CD1c-positive myeloid dendritic cell (primary cell): ENCODE measurements around the gene GRPEL1.
A peak's percentile ranks its signal among the peaks of the same experiment; 100 is the strongest.
"Not testable (repeated sequence)": the region's sequence is repeated elsewhere in the genome, so short reads cannot be mapped to it uniquely, and the experiment has no call there.

Experiments
- DNase-seq: peaks from one replicate; pipeline ENCODE4 v3.0.0-alpha.2; 2016; ENCODE audit errors: extremely low spot score

The GRPEL1 gene

GRCh38 chr4:7092026-7092425 lies 24.2 kb upstream of the GRPEL1 start:
- DNase-seq = no peak

DNA sequence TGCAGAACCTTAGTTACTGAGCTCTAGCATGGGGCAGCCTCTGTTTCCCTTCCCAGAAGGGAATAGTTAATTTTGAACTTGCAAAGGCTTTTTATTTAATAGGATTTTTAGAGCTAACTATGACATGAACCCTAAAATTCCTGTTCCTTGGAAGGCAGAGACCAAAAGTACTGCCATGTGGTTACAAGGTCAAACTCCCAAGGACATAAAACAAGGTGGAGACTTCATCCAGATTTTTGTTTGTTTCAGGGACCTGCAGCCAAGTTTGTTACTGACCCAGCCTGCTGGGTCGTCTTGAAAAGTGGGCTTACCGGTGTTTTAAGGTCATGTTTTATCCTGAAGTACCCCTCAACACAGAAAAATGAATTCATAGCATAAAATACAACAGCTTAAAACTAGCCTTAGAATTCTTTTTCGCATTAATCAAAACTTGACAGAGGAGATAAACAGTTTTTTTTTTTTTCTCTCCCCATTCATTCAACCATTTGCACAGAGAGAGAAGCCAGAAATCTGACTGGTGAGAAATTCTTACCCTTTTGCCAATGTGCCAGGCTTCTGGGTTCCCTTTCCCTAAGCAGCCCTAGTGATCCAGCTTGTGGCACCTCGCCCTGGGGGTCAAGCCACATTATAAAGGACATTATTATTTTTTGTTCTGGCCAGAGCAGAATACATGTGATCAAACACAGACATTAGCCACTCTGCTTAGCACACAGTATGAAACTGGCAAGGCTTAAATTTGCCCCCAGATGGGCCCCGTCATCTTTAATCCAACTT lies 21.5 kb upstream of the GRPEL1 start:
- DNase-seq = no peak

DNA sequence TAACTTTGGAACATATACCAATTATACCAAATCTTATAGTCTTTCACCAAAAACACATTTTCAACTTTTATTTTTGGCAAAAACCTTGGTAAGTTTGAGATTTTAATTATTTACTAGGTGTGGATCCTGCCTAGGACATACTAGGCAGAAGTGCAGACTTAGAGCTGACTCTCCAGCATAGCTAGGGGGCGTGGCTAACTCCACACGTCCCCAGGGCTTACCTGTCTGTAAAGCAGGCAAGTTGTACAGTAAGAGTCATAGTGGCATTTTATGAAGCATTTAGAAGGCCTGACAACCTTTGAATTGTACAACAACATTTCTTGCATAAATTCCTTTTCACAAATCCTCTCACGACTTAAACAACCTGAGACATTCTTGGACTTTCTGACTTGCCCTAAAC lies 19.2 kb upstream of the GRPEL1 start:
- no peak for DNase-seq

DNA sequence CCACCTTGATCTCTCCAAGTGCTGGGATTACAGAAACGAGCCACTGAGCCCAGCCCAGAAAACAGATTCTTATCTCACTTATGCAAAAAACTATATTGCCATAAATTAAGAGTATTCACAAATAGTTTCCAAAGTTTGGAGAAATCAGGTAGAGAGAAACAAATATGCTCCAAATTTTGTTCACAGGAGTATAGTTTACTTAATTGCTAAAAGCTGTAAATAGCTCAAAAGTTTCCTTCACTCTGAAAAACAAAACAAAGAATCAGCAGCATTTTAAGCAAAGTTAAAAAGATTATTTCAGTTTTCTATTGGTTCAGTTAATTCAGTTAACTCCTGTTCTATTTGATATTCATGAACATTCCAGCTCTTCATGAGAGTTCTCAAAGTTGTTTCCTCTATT lies 18.5 kb upstream of the GRPEL1 start:
- no peak for DNase-seq

- not testable (repeated sequence) for DNase-seq
Observed at GRCh38 chr4:7084564-7084961, 16.7 kb upstream of the GRPEL1 start.

DNA sequence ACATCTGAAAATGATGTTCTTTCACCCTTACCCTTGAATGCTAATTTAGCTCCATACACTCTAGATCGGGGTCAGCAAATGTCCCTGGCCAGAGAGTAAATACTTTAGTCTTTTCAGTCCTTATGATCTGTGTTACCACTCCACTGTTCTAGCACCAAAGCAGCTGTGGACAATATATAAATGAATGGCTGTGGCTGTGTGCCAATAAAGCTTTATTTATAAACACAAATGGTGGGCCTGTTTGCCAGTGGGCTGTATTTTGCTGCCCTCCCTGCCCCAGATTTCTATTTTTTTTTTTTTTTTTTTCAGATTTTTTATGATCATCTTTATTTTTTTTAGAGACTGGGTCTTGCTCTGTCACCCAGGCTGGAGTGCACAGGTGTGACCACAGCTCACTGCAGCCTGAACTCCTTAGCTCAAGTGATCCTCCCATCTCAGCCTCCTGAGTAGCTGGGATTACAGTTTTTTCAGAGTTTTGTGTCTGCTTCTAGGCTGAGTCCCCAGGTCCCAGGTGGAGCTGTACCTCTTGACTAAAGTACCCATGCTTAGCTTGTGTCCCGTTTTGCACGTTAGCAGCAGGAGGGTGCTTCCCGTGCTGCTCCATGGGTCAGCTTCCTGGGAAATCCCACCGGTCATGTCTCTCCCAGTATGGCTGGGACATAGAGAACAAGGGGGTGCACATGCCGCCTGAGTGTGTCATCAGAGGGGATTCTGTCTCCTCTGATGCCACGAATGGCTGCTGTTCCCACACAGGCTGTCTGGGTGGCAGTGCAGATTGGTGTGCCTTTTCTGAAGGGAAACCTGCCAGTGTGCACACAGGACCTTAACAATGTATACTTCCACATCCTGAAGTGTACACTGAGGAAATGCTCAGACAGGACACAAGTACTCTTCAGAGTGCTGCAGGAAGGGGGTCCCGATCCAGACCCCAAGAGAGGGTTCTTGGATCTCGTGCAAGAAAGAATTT lies 16.0 kb upstream of the GRPEL1 start:
- no peak for DNase-seq

- DNase-seq = not testable (repeated sequence)
Observed at GRCh38 chr4:7079909-7080308, 12.0 kb upstream of the GRPEL1 start.

- not testable (repeated sequence) for DNase-seq
Observed at GRCh38 chr4:7079483-7079882, 11.6 kb upstream of the GRPEL1 start.

DNA sequence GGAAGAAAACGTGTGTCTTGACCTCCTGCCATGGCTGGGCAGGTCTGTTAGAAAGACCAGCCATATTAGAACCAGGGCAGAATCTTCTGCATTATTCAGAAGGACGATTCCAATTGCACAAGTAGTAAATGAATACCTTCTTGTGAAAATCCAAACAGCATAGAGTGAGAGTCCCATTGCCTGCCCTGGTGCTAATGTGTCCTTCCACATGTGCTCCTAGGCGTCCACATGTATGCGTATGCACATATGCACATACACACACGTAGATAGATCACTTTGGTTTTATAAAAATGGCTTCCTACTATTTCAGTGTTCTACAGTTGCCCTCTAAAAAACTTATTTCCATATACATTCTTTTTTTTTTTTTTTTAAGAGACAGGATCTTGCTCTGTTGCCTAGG lies 10.2 kb upstream of the GRPEL1 start:
- no peak for DNase-seq

DNA sequence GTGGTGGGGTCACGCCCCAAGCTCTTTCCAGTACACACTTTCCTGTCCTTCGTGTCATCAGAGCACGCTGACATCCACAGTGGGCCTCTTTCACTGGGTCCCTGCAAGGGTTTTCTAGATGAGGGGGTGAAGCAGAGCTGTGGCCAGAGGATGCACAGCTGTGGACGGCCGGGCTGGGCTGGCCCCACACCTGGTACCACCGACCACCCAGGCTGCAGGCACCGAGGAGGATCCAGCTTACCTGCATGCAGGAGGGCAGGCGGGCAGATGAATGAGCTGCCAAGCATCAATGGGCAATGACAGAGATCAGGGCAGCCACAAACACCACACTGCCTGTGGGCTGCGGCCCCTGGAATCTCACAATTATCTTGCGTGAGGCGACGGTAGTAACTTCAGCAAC lies 9.5 kb upstream of the GRPEL1 start:
- no peak for DNase-seq

DNA sequence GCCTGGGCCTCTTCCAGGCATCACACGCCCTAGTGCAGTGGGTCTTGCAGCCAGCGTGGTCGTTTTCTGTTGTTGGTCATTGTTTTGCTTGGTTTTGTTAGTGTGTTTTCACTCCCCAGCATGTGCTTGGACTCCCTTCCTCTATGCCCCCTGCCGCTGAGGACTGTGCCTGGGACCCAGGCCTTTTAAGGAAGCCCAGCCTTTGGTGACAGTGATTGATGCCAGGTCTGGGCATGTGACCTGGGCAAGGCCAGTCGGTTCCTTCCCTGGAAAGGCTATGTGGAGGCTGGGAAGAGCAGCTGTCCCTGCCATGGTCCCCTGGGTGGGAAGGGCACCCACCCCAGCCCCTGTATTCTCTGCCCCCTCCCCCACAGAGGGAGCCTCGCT lies 8.8 kb upstream of the GRPEL1 start:
- no peak for DNase-seq

GRCh38 chr4:7075962-7076695 lies 8.3 kb upstream of the GRPEL1 start:
- DNase-seq = no peak

- no peak for DNase-seq
Observed at GRCh38 chr4:7074426-7074825, 6.6 kb upstream of the GRPEL1 start.

GRCh38 chr4:7073526-7074390 lies 5.9 kb upstream of the GRPEL1 start:
- peak; percentile 38 for DNase-seq

DNA sequence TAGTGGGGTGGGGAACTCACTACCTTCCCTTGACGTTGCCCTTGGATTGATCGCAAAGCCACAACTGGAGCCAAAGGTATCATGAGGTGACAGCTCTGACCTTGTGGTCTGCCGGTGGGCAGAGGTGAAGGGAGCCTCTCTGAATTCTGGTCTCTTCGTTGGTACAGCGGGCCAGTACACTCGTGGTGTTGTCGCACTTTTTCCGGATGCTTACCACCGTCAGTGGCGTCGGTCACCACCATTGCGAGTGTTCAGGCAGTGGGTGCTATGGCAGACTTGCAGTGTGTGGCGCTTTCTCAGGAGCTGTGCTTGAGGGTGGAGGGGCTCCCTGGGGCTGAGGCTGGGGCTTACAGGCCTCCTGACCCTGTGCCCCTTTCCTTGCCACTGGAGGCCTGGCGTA lies 5.2 kb upstream of the GRPEL1 start:
- no peak for DNase-seq

DNA sequence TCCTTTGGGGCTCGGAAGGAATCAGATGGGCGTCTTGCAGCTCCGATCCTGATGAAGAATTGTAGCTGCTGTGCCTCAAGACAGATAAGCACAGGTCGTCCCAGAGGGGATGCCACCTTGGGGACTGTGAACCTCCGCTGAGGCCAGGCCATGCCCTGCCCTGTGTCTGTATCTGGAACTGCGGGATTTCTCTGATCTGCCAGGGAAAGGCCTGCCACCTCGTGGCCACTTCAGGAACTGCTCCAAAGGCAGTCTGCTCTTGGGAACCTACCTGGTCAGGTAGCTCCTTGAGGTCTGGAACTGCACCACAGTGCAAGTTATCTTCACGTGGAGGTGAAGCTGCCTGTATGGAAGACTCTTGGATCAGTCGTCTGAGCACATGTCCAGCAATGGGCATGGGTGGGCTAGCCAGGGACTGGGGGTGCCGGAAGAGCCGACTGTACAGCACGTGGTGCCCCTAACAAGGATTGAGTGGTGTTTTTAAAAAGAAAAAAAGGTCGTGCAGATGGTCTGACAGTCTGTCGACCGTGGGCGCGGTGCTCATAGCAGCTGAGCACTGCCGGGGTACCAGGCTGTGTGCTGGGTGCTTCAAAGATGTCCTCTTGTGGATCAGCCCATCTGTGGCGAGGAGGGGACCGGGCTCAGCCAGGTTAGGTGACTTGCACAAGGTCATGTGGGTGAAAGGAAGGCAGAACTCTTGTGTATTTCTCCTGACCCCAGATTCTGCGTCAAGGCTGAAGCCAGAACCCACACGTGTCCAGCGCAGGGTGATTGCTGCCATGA lies 3.1 kb upstream of the GRPEL1 start:
- peak; percentile 89 for DNase-seq

DNA sequence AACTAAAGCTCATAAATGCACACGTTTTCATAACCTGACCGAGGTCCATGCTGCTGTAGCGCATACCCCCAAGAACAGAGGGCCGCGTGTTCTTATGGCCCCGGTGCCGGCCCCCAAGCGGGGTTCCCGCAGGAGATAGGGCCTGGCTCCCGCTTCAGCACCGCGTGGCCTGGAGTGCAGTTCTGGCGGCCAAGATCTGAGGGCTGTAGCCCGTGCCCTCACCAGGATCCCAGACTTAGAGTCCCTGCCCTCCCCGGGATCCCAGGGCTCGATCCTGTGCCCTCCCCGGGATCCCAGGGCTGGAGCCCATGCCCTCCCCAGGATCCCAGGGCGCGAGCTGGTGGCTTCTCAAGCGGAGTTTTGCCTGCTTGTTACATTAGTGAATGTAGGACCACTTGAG lies 1.0 kb upstream of the GRPEL1 start:
- DNase-seq = no peak

GRCh38 chr4:7068279-7068842 lies 497 bp upstream of the GRPEL1 start:
- no peak for DNase-seq

DNA sequence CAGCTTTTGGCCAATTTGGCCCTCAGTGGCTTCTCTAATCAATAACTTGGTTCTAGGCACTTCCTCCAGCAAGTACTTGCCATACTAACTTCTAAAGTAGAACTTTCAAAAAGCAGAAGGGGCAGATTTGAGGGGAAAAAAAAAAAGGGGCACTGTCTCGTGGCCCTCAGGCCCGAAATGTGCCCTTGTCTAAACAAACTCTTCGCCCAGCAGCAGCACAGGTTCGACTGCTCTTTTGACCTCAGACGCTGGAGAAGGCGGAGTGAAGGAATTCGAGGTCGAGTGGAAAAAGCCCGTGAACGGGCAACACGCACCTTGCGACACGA lies 775 bp downstream of the GRPEL1 start:
- no peak for DNase-seq

- no peak for DNase-seq
Observed at GRCh38 chr4:7066493-7066892, 1.4 kb downstream of the GRPEL1 start.
